Activated CD4-positive, alpha-beta T cell treated with anti-CD3 and anti-CD28 coated beads, Interleukin-2, amount 50 U/mL, for 48 hours (primary cell): Measurements from ENCODE around the gene CCDC120.

Source experiments
- DNase-seq, 2 experiments: peaks; one replicate each; pipeline ENCODE4 v3.0.0-alpha.2; 2020

CCDC120 gene, protein sequence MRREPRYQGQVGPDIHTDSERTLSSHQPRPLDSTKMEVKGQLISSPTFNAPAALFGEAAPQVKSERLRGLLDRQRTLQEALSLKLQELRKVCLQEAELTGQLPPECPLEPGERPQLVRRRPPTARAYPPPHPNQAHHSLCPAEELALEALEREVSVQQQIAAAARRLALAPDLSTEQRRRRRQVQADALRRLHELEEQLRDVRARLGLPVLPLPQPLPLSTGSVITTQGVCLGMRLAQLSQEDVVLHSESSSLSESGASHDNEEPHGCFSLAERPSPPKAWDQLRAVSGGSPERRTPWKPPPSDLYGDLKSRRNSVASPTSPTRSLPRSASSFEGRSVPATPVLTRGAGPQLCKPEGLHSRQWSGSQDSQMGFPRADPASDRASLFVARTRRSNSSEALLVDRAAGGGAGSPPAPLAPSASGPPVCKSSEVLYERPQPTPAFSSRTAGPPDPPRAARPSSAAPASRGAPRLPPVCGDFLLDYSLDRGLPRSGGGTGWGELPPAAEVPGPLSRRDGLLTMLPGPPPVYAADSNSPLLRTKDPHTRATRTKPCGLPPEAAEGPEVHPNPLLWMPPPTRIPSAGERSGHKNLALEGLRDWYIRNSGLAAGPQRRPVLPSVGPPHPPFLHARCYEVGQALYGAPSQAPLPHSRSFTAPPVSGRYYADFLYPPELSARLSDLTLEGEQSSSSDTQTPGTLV

DNA sequence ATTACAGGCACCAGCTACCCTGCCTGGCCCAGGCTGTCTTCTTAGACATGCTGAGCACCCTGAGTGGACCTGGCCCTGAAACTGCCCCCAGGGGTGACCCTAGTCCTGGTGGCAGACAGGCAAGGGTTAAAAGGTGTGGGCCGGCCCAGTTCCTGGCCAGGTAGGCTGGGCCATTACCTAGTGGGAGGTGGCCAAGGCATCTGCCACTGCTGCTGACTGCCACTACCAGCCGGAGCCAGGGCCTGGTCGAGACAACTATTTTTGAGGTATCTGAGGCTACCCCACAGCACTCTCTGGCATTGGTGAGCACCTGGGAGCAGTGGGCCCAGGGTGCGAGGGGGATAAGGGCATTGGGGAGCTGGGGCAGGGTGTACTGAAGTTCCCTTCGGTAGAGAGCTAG lies at the start of gene CCDC120:
TSS of gene CCDC120 (plus strand) at position 206 of the 400 bp plus-strand sequence. CDS start 3,043 bp downstream, outside the sequence.
- no peak for DNase-seq

GRCh38 chrX:49019050-49019449 lies 39.7 kb upstream of the CCDC120 start:
- DNase-seq: no peak

GRCh38 chrX:49019599-49020249 lies 39.1 kb upstream of the CCDC120 start:
- DNase-seq: no peak

DNA sequence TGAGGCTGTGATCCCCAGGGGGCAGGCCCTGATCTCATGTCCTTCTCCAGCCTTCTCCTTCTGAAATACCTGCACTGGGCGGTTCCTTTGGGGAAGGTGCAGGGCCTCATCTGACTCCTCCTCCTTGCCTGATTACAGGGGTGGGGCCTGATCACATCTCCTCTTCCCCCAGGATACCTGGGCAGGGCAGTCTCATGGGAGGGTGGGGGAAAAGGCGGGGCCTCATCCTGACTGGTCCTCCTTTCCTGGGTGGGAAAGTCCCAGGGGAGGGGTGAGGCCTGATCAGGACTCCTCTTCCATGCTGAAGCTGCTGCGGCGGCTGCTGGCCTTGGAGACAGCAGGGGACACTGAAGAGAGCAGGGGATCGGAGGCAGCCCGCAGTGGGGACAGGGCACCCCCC lies 28.9 kb upstream of the CCDC120 start:
- no peak for DNase-seq

GRCh38 chrX:49030283-49030682 lies 28.5 kb upstream of the CCDC120 start:
- no peak for DNase-seq

DNA sequence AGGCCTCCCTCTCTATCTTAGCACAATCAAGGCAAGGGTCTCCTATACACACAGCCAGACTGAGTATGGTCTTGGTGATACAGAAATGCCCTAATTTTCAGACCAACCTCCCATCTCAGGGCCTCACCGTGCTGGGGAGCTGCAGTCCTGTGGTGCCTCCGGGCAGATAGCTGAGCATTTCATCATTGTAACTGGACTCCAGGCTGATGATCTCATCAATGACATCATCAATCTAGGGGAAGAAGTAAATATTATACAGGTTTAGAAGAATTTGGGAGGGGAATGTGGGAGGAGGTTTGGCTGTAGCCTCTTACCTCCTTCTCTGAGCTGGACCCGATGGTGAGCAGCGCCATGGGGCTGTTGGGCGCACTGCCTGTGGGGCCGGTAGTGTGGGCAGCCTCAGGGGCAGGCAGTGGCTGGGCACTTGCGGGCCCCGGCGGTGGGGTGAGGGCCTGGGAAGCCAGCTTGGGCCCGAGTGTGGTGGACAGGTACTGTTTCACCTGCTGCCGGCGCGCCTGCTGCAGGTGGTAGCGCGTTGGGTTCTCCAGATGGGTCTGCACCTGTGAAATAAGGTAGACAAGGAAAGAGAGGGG lies 20.8 kb upstream of the CCDC120 start:
- no peak for DNase-seq

DNA sequence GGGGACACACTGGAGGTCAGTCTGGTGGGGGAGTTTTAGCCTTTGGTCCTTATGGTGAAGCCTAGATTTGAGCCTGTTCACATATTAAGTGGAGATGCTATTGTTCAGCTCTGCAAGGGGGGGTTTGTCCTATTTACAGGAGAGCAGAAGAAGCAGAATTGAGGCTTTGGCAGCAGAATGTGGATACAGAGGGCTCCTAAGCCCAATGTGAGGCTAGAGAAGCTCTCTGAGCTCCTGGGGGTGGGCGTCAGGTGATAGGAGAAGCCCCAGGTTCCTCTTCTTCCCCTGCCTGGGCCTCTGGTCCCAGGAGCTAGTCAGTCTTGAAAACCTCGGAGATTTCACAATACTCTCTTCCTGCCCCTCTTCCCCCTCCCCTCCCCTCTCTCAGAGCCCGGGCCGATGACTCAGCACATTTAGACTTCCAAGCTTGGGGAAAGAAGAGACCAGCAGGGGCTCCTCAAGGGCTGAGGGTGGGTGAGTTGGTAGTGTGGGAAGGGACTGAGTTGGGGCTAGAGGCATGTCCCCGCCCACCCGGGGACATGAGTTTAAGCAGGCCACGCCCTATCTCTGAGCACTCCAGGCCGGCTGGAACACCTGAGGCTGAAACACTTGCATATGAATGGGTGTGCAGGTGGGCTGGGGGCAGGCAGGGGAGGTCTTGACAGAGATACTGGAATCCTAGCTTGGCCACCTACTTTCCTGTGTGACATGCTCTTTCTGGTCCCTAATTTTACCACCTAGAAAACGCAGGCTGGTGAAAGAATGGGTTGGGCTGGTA lies 19.0 kb upstream of the CCDC120 start:
- peak; percentile 49 to 61 for DNase-seq

DNA sequence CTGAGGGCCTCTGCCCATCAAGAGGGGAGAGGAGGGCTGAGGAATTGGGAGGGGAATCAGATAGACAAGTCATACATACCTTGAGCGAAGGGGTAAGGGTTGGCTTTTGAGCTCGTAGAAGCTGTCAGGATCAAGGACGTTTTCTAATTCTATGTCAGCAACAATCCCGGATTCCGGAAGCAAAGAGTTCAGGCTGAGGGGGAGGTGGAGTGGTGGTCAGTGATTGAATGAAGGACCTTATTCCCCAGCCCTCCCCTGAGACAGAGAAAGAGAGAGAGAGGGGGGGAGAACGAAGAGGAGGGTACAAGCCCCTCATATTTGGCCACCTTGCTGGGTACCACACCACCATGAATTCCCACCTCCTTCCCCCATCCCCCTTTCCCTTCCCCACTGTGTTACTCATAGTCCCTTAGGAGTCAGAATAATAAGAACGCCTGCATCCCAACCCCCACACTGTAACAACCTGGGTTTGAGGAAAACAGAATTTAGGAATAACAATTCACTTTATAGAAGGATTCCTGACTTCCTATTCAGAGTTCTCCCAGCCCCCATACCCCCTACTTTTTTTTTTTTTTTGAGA lies 18.3 kb upstream of the CCDC120 start:
- DNase-seq: no peak

DNA sequence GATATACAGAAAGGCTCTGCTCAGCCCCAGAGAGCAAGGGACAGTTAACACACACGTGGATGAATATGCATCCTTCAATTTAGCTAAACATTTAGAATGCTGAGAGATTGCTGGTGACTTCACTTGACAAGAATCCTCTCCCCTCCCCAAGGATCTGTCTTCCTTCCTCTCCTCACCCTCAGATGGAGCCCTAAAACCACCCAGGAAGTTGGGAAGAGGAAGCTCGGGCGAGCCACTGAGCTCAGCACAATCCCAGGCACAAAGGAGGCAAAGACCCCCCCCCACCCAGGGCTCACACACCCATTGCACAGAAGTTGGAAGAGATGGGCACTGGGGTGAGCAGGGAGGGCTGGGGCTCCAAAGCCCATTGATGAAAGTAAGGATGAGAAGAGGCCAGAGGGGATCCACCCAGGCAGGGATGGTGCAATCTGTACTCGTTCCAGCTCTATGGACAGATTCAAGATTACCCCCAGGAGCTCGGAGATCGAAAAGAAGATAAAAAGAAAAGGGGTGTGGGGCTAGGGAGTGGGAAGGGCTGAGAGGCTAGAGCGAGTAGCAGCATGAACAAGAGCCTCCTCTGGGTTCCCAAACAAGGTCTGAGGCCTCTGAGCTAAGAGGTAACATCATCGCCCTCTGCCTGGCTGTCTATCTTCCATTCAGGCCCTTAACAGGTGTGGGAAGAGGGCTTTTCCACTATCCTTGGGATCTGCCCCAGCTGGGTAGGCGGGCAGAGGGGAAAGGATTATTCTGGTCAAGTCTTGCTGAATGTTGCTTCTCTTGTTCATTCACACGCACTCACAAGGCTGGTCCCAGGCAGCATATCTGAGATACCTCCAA lies 16.8 kb upstream of the CCDC120 start:
- DNase-seq: peak in 1 of 2 experiments; percentile 9

DNA sequence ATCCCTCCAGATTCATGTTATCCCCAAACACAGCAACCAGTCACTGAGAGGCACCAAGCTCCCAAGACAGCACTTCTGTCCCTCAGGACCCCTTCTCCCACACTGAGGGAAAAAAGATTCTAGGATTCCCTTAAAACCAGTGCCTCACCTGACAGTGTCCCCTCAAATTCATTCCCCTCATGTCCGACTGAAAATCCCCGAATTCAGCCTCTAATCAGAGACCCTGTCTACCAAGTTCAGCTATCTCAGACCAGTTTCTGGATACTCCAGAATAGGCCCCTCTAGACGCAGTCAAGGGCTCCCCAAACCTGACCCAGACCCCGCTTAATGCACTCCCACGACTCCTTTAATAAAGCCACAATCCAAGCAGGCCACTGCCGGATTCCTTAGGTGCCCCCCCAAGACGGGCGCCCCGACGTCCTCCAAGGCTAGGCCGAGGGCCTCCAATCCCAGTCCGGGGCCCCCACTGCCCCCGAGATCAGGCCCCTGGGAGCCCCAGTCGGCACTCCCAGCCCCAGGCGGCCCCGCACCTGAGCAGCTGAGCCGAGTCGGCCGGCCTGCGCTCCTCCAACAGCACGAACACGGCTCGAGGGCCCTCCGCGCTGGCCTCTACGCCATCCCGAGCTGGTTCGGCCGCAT lies 16.1 kb upstream of the CCDC120 start:
- DNase-seq: no peak

DNA sequence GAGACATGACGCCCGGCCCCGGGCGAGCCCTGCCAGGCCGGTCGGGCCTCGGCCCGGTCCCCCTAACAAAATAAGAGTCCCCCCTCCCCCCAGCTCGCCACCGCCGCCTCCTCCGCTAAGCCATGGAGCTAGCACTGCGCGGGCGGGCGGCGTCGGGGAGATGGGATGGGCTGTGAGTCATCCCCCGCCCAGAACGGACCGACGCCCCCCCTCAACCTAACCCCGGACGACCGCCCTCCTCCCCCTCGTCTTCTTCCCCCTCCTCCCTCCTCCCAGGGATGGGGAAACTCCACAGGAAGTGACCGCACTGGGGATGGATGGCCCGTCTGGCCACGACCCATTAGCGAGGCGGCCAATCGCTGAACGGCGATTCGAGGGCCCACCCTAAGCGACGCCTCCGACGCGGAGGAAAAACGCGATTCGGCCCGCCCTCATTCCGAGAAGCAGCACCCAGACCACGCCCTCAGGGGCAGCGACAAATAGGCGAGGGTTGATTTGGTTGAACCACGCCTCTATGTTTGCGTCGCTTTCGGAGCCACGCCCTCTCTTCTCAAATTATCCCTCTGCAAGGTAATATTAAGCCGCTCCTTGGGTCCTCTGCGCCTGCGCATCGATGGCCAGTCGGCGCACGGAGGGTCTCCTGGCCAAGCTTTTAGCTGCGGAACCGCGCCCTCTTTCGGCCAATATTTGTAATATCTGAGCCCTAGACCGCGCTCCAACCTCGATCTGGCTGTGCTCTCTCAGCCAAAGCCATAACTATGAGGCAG lies 15.4 kb upstream of the CCDC120 start, which contains the start of gene TFE3:
TSS of gene TFE3 (minus strand) at position 138 of the 767 bp plus-strand sequence. CDS start at position 7, 131 bp downstream.
- peak; percentile 95 to 97 for DNase-seq

DNA sequence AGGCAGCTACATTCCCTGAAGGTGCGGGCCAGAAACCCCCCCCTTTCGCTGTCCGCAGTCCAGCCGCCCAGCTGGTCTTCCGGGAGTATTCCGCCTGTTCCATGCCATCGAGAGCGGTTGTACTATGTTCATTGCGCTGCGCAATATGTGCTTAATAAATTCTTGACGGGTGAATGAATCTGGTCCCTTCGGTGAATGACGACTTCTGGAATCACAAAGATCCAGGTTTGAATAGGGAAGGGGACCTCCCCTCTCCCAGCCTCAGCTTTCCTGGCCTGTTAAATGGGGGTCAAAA lies 14.9 kb upstream of the CCDC120 start:
- no peak for DNase-seq

- peak; percentile 68 to 72 for DNase-seq
These were observed 5.4 kb upstream of the CCDC120 start for GRCh38 chrX:49053223-49054072.

DNA sequence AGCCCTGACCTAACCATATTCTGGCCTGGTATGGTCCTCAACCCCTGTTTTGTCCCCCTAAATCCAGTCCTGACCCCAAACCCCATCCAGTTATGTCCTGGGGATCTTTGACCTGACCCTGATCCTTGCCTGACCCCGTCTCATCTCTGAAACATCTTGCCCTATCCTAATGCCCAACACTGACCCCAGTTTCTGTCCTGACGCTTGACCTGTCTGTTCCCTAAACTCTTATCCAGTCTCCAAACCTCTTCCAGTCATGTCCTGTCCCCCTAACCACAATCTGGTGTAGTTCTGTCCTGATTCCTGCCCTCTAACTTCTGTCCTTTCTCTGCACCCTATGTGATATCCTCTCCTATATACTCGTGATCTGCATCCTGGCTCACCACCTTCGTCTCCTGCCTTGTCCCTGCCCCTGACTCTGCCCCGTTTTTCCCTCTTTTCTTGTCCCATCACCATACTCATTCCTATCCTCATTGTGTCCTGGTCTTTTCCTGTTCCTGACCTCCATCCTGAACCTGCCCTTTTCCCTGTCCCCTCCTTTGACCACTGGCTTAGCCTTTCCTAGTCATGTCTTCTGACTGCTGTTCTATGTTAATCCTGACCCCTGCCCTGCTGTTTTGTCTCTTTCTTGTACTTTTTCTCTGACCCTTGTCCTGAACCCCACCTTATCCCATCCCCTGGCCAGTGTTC lies 4.6 kb upstream of the CCDC120 start:
- no peak for DNase-seq

DNA sequence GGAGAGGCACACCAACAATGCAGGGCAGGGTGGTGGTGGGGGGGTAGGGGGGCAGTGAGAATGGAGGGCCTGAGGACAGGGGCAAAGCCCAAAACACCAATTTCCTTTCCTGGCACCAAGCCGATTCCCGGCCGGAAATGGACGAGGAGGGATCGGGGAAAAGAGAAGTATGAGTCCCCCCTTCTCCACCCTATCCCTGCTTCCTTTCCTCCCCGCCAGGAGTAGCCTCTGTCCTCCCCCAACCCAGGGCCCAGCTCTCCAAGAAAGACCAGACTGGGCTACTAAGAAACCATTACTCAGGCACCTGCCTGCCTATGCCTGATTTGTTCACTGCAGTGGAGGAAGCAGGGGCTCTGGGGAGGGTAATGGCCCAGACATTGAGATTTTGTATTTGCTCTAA lies 402 bp downstream of the CCDC120 start:
- DNase-seq: no peak

GRCh38 chrX:49059681-49060085 lies 884 bp downstream of the CCDC120 start:
- DNase-seq: no peak

DNA sequence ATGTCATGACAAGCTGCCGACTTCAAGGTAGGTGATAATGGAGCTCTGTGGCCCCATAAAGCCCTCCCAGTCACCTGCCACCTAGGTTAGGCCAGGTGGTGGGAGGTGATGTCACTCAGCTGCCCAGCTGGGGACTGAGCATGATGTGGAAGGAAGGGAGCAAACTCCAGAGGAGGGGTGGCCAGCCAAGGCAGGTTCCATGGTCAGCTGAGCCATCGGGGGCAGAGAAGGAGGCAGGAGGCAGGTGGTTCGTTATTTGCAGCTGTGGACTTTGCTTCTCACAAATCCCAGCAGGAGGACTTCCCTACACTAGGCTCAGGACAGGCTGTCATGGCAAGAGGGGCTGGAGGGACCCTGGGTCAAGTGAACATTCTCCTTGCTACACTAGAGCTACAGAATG lies 2.1 kb downstream of the CCDC120 start:
- DNase-seq: no peak

- DNase-seq: no peak
These were observed 2.7 kb downstream of the CCDC120 start for GRCh38 chrX:49061490-49061889.
